Measurements from ENCODE around the gene LRRC27. TPM values are rescaled to one million over a fixed set of nuclear protein-coding genes. Genes with fewer than 3 reads are reported as not detected.
"Not testable (repeated sequence)": the region's sequence is repeated elsewhere in the genome, so short reads cannot be mapped to it uniquely, and the experiment has no call there.

Gene LRRC27
- total RNA-seq, 1 donor from 2014 or later: 6.3 TPM

DNA sequence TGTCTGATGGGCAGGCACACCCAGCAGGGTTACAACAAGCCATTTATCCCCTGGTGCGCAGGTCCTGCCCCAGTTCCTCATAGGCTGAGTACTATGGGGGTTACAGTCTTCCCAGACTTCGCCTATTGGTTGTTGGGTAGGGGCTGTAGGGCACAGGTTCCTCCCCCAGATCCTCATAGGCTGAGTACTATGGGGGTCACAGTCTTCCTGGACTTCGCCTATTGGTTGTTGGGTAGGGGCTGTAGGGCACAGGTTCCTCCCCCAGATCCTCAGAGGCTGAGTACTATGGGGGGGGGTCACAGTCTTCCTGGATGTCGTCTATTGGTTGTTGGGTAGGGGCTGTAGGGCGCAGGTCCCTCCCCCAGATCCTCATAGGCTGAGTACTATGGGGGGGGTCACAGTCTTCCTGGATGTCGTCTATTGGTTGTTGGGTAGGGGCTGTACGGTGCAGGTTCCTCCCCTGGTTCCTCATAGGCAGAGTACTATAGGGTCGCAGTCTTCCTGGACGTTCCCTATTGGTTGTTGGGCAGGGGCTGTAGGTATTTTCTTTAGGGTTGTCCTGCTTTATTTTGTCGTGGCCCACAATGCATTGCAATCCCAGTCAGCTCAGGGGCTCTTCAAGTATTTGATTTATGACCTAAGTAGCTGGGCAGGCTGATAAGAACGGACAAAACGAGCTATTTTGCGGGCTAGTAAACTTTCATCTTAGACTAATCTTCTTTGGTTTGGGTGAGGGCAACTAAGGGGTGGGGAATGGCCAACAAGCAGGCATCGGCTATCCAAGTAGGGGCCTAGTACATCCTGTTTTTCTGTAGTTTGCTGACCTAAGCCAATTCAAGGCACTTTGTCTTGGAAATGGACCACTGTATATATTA, 3.4 kb downstream of the LRRC27 start:
- intact Hi-C loops (cut with micrococcal nuclease): no loop called here

DNA sequence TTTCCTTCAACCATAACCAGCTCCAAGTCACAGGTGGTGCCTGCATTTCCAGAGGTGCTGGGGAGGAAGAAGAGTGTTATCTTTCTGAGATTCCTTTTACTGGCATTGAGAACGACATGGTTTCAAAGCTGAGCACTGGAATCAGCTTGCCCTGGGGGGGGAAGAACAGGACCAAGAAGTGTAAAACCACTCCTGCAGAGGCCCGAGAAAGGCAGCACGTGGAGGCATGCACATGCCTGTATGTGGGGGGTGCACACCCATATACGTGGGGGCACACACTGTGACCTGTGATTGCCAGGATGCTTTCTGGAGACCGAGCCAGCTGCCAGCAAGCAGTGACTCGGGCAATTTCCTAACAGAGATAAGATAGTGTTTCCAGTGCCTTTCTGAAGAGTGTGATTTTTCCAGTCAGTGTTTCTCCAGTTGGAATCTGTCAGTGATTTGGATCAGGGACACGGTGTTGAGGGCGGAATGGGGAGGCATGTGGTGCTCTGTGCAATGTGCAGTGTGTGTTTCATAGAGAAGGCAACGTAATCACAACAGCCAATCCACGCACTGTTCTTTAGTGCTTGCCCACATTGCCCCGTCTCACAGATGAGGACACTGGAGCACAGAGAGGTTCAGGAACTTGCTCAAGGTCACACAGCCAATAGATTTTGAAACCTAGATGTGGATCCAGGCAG, 4.2 kb downstream of the LRRC27 start:
- intact Hi-C loops (cut with micrococcal nuclease): no loop called here

DNA sequence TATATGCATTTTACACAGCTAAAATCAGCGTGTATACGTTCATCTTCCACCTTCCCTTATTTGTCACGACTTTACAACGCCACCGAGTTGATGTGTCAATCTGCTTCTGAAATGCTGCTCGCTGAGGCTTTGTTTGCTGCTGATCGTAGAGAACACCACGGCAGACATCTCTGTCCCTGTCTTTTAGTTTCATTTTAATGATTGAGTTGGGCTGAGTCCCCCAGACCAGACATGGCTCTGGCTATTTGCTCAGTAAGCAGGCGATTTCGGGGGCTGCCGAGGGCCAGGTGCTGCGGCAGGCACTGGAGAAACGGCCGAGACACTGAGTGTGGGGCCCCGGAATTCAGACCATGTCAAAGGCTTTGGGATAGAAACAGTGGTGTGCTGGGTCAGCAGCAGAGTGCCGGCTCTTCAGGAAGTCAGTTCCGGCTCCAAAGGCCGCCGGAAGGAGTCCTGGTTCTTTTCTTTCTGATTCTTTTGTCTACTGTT, 5.0 kb downstream of the LRRC27 start:
- intact Hi-C loops (cut with micrococcal nuclease): no loop called here

DNA sequence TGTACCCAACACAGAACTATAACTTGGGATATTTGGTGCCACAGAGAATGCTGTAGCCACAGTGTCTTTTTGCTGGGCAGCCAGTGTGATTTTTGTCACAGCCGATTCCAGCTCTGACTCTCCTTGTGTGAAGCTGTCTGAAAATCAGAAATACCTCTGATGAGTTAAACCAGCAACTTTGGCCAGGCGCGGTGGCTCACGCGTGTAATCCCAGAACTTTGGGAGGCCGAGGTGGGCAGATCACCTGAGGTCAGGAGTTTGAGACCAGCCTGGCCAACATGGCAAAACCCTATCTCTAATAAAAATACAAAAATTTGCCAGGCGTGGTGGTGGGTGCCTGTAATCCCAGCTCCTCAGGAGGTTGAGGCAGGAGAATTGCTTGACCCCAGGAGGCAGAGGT, 5.9 kb downstream of the LRRC27 start:
- intact Hi-C loops (cut with micrococcal nuclease): not testable (repeated sequence)

DNA sequence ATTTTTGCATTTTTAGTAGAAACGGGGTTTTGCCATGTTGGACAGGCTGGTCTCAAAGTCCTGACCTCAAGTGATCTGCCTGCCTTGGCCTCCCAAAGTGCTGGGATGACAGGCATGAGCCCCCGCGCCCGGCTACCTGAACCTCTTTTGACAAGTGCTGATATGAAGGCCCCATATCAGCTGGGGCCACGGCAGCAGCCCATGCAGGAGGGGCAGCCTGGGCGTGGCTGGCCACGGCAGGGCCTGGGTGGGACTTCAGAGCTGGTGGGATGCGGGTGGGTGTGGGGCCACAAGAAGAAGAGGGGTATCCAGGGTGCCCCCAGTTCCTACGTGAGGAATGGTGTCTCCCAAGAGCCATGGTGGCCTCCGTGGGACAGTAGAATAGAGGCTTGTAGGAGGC, 6.9 kb downstream of the LRRC27 start:
- intact Hi-C loops (cut with micrococcal nuclease): no loop called here

DNA sequence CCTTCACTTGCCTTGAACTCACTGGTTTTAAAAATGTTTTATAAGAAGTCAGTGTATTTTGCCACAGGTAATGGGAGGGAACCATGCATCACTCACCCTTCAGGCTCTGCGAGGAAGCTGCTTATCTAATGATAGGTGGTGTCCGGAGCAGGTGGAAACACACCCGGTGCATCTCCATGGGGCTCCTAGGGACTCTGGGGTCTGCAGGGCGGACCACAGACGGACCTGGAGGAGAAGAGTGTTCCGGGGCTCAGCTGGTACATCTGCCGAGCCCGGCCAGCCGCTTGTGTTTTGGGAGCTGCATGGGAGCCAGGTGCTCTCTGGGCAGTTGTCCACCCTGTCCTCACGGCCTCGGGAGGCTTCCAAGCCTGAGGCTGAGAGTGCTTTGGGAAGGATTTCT, 7.3 kb downstream of the LRRC27 start:
- intact Hi-C loops (cut with micrococcal nuclease): no loop called here

DNA sequence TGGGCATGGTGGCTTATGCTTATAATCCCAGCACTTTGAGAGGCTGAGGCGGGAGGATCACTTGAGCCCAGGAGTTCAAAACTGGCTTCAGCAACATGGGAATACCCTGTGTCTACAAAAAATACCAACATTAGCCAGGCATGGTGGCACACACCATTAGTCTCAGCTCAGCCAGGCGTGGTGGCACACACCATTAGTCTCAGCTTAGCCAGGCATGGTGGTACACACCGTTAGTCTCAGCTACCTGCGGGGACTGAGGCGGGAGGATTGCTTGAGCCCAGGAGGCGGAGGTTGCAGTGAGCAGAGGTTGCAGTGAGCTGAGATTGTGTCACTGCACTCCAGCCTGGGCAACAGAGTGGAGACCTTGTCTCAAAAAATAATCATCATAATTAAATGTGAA, 9.0 kb downstream of the LRRC27 start:
- intact Hi-C loops (cut with micrococcal nuclease): no loop called here

DNA sequence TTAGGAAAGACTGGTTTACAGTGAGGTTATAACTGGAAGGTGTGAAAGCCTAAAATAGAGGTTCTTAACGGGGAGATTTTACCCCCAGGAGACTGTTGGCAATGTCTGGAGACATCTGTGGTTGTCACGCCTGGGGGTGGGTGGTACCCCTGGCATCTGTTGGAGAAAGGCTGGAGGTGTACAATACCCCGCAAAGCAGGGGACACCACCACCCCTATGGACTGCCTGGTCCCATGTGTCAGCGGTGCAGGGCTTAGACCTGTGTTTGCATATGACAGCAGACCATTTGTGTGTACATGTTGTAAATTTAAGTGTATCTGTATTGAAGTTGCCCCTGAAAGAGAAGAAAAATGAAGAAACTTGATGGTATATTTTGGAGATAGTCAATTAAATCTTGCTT, 9.8 kb downstream of the LRRC27 start:
- intact Hi-C loops (cut with micrococcal nuclease): no loop called here

DNA sequence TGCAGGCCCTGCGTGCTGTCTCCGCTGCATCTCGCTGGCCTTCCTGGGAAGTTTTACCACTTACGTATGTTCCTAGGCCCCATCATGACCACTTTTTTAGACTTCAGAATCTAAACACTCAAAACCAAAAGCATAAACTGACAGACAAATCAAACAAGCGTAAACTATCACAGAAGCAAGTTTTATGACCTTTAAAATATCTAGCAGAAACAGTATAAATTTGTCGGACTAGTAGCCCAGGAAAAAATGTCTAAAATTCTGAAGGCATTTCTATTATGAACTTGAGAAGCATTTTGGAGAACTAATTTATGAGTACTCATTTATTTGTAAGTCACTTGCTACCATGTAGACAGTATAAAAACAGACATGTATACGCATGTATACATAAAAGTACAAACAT, 10.6 kb downstream of the LRRC27 start:
- intact Hi-C loops (cut with micrococcal nuclease): no loop called here

DNA sequence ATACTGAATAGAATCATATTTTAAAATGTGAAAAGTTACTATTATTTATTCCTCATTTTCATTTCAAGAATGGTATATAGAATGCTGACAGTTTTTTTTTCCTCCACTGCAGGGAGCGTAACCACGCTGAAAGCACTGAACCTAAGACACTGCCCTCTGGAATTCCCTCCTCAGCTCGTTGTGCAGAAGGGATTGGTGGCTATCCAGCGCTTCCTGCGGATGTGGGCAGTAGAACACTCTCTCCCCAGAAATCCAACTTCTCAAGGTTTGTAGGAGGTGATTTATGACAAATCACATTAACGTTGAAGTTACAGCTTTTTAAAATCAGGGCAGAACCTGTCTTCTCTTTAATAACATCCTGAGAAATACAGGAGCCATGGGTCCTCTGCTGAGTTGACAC, 12.4 kb downstream of the LRRC27 start:
- intact Hi-C loops (cut with micrococcal nuclease): no loop called here

DNA sequence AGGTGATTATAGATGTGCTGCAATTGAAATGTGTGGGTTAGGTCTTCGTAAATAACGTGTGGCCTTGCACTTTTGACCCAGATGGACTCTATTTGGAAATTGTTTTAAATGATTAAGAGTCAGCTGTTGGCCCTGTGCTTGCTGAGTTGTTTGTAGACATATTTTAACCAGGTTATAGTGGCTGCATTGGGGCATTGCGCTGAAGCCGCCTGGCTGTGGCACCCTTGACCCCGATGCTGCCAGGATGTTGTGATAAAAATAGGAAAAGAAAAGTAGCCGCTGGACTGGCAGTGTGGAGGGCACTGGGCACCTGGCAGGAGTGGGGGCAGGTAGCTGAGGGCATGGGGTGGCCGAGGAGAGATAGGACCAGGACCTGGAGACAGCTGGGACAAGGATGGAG, 13.4 kb downstream of the LRRC27 start:
- intact Hi-C loops (cut with micrococcal nuclease): no loop called here

DNA sequence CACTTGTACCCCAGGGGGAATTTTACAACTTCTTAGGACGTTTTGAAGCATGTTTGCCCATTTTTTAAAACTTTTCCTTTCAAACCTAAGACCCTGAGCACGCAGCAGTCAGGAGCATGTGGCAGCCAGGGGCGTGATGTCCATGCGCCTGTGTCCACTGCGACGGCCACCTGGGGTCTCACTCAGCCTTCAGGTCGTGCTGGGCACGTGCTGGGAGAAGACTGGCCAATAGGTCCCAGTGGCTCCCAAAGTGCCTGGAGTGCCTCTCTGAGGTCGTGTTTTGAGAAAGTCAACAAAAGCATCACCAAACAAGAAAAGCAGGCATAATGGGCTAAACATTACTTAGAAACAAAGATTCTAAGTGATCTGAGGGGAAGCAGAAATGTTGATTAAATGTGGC, 14.8 kb downstream of the LRRC27 start:
- intact Hi-C loops (cut with micrococcal nuclease): no loop called here

DNA sequence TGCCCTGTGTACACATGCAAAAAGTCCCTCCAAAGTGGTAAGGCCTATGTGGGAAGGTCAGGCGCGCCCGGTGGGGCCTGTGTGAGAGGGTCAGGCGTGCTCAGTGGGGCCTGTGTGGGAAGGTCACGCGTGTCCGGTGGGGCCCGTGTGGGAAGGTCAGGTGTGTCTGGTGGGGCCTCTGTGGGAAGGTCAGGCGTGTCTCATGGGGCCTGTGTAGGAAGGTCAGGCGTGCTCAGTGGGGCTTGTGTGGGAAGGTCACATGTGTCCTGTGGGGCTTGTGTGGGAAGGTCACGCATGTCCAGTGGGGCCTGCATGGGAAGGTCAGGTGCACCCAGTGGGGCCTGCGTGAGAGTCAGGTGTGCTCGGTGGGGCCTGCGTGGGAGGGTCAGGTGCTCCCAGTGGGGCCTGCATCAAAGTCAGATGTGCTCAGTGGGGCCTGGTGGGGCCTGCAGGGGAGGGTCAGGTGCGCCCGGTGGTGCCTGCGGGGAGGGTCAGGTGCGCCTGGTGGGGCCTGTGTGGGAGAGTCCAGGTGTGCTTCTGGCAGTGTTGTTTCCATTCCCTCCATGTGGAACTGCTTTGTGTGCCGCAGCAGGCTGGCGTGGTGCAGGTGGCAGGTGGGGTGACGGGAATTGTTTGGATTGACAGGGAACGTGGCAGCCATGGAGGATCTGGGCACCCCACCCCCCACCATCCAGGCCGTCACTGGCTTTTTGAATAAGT, 15.4 kb downstream of the LRRC27 start:
- intact Hi-C loops (cut with micrococcal nuclease): no loop called here

DNA sequence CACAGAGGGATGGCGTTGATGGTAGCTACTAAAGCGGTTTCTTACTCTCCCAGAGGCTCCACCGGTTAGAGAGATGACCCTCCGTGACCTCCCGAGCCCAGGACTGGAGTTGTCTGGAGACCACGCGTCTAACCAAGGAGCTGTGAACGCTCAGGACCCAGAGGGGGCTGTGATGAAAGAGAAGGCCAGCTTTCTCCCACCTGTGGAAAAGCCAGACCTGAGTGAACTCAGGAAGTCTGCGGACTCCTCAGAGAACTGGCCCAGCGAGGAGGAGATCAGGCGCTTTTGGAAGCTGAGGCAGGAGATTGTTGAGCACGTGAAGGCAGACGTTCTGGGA, 15.9 kb downstream of the LRRC27 start:
- intact Hi-C loops (cut with micrococcal nuclease): no loop called here

DNA sequence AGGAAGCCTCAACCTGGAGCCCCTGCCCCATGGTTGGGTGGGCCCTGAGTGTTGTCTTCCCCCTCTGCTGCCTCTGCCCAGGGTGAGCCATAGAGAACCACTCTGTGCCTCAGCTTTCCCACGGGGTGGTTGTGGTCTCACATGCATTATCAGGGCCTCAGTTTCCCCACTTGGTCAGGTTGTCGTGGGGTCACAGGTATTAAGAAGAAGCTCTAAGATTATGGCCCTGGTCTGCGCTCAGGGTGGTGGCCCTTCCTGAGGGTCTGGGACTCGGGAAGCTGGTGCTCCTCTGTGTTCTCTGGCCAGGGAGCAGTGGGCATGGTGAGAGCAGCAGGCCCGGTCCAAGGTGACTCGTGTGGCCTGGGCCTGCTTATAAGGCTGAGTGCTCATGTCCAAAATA, 17.8 kb downstream of the LRRC27 start:
- intact Hi-C loops (cut with micrococcal nuclease): no loop called here

DNA sequence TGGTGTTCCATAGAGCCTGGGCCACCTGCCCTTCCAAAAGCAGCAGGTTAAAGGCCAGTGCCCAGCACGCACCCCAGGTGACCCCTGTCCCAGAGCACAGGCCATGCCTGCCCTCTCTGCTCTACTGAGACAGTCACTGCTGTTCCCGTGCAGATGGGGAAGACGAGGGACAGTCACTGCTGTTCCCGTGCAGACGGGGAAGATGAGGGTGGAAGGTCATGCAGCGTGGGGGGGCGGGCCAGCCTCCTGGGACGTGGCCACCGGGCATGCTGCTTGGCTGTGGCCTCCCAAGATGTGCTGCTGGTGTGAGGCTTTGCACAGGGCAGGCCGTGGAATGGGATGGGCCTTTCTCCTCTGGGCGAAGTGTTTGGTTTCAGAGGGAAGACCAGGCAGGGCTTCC, 18.4 kb downstream of the LRRC27 start:
- intact Hi-C loops (cut with micrococcal nuclease): no loop called here

DNA sequence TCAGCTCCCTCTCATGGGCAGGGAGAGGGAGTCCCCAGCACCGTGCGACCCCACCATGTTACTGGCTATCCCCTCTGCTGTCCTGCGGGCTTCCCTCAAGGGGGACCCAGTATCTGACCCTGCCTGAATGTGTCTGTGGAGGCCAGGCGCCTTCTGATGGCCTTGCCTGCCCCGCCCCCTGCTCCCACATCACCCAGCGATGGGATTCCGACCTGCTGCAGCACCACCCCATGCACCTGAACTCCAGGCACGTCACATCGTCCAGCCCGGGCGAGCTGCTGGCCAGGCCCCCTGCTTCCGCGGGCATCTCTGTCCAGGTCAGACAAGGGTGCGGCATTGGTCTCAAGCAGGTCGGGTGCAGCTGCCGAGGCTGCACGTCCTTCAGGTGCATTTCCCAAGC, 19.0 kb downstream of the LRRC27 start:
- intact Hi-C loops (cut with micrococcal nuclease): no loop called here

DNA sequence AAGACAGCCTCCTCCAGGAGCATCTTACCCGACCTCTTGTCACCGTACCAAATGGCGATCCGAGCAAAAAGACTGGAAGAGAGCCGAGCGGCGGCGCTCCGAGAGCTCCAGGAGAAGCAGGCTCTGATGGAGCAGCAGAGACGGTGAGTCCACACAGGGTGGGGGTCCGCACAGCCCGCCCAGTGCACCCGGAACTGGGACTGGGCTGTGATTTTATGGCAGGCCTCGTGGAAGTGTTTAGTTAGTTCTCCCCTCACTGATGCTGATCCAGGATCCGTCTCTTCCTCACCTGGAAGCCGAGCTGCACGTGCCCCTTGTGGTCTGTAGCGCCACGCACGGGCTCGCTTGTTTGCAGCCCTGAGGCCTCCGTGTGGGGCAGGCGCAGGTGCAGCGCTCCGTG, 19.6 kb downstream of the LRRC27 start:
- intact Hi-C loops (cut with micrococcal nuclease): loop anchor here (1.0 kb wide), 1 partner anchor 128 kb away; no protein-coding TSS in a partner anchor

DNA sequence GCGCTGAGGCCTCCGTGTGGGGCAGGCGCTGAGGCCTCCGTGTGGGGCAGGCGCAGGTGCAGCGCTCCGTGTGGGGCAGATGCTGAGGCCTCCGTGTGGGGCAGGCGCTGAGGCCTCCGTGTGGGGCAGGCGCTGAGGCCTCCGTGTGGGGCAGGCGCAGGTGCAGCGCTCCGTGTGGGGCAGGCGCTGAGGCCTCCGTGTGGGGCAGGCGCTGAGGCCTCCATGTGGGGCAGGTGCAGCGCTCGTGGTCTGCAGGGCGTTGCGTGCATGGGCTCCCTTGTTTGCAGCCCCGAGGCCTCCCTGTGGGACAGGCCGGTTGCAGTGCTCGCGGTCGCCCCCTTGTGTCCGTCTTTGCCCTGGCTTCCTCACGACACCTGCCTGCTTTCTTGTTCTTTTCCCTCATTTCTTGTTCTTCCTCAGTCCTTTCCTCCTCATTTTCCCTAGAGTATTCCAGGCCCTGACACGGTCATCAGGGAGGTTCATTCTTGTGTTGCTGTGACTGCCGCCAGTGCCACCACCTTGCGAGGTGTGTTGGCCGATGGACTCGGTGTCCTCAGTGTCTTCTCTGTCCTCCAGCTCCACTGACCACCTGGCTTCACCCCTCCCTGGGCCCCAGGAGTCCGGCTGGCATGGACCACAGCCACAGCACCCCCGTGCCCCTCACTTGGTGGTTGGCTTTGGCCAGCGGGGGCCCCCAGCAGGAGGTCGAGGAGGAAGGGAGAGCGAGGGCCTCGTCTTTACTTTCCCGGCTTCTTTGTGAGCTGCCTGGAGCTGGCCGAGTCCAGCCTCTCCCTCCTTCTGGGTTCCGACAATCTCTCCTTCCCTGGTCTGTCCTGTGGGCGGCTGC, 20.7 kb downstream of the LRRC27 start:
- intact Hi-C loops (cut with micrococcal nuclease): loop anchor here (1.0 kb wide), 1 partner anchor 129 kb away; no protein-coding TSS in a partner anchor

DNA sequence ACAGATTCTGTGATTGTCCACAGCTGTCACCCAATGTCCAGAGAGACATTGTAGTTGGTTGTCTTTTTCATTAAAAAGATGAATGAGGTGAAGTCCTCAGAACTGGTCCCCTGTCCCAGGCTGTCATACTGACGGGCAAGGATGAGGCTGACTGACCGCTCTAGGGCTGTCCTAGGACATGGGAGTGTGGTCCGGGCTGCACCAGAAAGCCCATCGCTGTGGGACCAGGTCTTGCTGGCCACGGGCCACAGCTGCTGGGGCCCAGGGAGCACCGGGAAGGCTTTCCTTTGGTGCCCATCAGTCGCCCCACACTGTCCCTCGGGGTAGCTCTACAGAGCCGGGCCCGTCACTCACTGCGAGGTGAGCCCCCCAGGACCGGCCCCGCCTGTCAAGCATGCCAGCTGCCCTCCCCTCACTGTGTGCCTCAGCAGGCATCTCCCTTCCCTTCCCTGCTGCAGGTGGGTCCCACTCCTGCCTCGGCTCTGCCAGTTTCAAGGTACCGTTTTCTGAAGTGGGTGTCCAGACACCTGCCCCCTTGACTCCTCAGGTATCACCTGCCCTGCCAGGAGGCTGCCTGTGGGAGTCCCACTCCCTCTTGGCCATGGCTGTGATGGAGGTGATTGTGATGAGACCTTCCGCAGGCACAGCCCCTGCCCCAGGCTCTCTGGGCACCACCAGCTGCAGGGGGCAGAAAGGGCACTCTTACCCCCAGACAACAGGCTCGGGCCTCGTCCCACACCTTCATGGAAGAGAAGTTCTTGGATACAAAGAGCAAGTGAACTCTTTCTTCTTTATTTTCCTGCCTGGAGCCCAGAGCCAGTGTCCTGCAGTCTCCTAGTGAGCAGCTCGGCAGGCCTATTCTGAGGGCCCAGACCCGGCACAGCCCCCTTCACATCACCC, 21.7 kb downstream of the LRRC27 start:
- intact Hi-C loops (cut with micrococcal nuclease): no loop called here
